Mucosa of stomach (tissue), 1 donor: ENCODE measurements around the gene AMBP.

Experiments
- H3K27me3 ChIP-seq: one replicate; pipeline ENCODE4 v1.7.0; 2013; ENCODE audit warnings: mild to moderate bottlenecking, low read length; ENCODE audit not compliant: control insufficient read depth, insufficient read depth
- H3K36me3 ChIP-seq: one replicate; pipeline ENCODE4 v1.7.0; 2013; ENCODE audit warnings: low read length; ENCODE audit not compliant: control insufficient read depth, insufficient read depth
- H3K4me1 ChIP-seq: one replicate; pipeline ENCODE4 v1.7.0; 2013; ENCODE audit warnings: mild to moderate bottlenecking, low read length; ENCODE audit not compliant: control insufficient read depth, insufficient read depth
- H3K4me3 ChIP-seq: one replicate; pipeline ENCODE4 v1.7.0; 2013; ENCODE audit warnings: low read length
- H3K9ac ChIP-seq: one replicate; pipeline ENCODE4 v1.7.0; 2013; ENCODE audit warnings: mild to moderate bottlenecking, low read length, moderate library complexity
- H3K9me3 ChIP-seq: one replicate; pipeline ENCODE4 v1.7.0; 2013; ENCODE audit warnings: mild to moderate bottlenecking, low read length, moderate library complexity; ENCODE audit not compliant: control insufficient read depth
- donor health status: Pancreatic carcinoma.

AMBP gene

DNA sequence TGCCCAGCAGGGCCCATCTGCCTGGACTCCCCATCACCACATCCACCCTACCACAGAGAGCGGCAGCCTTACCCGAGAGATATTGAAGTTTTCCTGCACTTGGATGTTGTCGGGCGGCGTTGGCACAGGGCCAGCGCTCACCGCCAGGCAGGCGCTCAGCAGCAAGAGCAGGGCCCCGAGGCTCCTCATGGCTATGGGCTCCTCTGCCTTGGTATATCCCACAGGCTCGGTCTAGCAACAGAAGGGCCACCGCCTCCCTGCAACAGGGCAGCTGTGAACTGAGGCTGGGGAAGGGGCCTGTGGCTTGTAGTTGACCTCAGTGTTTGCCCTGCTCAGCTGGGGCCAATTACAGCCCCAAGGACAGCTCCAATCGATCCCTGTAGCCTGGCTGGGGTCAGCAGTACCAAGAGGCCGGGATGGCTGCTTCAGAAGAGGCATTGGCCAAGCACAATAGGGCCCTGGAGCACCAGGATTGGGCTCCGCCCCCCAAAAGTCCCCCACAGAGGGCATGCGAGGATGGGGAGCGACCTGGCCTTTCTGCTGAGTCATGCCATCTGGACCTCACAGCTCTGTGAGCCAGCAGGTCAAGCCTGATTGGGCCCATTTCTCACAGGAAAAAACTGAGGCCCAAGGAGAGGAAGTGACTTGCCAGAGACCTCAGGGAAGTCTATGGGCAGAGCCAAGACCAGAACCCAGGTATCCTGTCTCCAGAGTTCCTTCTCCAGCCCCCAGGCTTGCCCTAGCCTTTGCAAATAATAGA lies at the start of gene AMBP:
Gene AMBP, minus strand, starts transcription at position 280 of the 760 bp plus-strand sequence. Its CDS starts 91 bp downstream, at position 189.
- Histone ChIP-seq H3K9me3 (no peaks in the 10 kb centered on the region), H3K4me1 (peaks cover 54% of the 10 kb centered on the region), H3K9ac (no peak within 1 kb of the TSS), H3K36me3 (no peaks in the 10 kb centered on the region), H3K27me3 (no peaks in the 10 kb centered on the region), H3K4me3 (no peak within 1 kb of the TSS)

DNA sequence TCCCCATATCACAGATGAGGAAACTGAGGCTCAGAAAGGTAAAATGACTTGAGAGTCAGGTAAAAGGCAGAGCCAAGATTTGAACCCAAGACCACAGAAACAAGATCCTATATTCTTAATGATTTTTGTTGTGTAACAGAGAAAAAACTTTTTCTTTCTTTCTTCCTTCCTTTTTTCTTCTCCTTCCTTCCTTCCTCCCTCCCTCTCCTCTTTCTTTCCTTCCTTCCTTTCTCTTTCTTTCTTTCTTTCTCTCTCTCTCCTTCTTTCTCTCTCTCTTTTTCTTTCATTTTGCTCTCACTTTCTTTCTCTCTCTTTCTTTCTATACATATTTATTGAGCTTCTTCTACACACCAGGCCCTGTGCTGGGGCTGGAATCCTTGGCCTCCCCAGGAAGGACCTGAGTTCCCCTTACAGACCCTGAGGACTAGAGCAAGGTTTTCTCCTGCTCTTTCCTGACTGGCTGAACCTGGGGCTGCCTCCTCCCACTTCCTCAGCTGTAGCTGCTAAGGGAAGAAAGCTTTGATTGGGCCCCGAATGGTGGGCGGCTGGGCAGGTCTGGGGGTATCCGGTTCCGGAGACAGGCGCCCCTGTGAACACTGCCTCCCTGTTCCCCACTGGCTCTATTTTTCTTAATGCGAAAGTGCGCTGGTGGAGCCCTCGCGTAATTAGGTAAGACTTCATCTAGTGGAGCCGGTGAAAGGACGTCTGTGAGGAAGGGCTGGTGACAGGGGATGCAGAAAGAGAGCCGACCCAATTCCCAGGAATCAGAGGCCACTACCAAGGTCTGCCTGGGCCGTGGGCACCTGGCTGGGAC lies 48.4 kb upstream of the AMBP start:
- no peaks in the 10 kb centered on the region for H3K9me3 ChIP-seq
- H3K4me3 ChIP-seq: no peak overlapping the region
- no peaks in the 10 kb centered on the region for H3K27me3 ChIP-seq
- no peaks in the 10 kb centered on the region for H3K36me3 ChIP-seq
- H3K9ac ChIP-seq: no peak overlapping the region
- peaks cover 66% of the 10 kb centered on the region for H3K4me1 ChIP-seq

- H3K9me3 ChIP-seq: no peaks in the 10 kb centered on the region
- no peaks in the 10 kb centered on the region for H3K36me3 ChIP-seq
- H3K4me1 ChIP-seq: peaks cover 62% of the 10 kb centered on the region
- H3K4me3 ChIP-seq: no peak overlapping the region
- no peak overlapping the region for H3K9ac ChIP-seq
- no peaks in the 10 kb centered on the region for H3K27me3 ChIP-seq
These were observed 47.4 kb upstream of the AMBP start for GRCh38 chr9:114125476-114126013.

- Histone ChIP-seq H3K9me3 (no peaks in the 10 kb centered on the region), H3K9ac (no peak overlapping the region), H3K27me3 (no peaks in the 10 kb centered on the region), H3K4me1 (peaks cover 64% of the 10 kb centered on the region), H3K36me3 (no peaks in the 10 kb centered on the region), H3K4me3 (no peak overlapping the region)
These were observed 46.8 kb upstream of the AMBP start for GRCh38 chr9:114124666-114125475.

- Histone ChIP-seq H3K36me3 (no peaks in the 10 kb centered on the region), H3K4me1 (peaks cover 63% of the 10 kb centered on the region), H3K27me3 (no peaks in the 10 kb centered on the region), H3K9me3 (no peaks in the 10 kb centered on the region), H3K4me3 (no peak overlapping the region), H3K9ac (no peak overlapping the region)
These were observed 46.0 kb upstream of the AMBP start for GRCh38 chr9:114124138-114124537.

DNA sequence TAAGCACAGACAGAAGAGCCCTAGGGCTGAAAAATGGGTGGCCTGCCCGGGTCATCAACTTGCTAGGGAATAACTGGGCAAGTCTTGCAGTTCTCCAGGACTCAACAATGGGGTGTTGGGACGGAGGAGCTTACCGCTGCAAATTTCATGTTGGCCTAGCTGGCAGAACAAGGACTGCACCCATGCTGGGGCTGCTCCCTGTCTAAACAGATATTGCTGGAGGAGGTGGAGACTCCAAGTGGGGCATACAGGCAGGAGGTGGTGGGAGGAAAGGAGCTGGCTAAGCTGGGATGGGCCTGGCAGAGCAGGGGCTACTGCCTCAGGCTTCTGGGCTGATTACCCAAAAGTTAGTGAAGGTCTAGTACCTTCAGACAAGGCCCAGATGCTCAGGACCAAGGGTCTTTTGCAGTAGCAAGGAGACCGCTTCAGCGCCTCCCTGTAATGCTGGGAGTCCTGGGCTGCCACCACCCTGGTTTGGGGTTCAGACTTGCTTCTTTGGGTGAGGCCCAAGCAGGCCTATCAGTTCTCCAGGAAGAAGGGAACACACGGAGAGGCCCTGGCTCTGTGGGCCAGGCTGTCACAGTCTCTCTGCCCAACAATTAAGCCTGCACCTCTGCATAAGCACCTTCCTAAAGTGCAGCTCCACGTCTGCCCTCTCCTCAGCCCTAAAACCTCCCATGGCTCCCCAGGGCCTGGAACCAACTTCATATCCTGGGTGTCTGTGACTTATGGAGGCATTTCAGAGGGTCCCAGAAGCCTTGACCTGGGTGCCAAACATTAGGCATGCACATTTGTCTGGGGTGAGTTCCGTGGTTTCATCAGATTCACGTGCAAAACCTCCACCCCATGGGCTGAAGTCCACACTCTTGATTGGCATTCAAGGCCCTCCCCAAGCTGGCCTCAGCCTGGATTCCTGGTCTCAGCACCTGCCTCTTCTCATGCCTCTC lies 45.2 kb upstream of the AMBP start:
- peaks cover 66% of the 10 kb centered on the region for H3K4me1 ChIP-seq
- H3K9me3 ChIP-seq: no peaks in the 10 kb centered on the region
- H3K9ac ChIP-seq: peak overlapping the region; percentile 32
- no peaks in the 10 kb centered on the region for H3K27me3 ChIP-seq
- H3K36me3 ChIP-seq: no peaks in the 10 kb centered on the region
- no peak overlapping the region for H3K4me3 ChIP-seq

- no peaks in the 10 kb centered on the region for H3K27me3 ChIP-seq
- peaks cover 75% of the 10 kb centered on the region for H3K4me1 ChIP-seq
- H3K36me3 ChIP-seq: no peaks in the 10 kb centered on the region
- H3K9me3 ChIP-seq: no peaks in the 10 kb centered on the region
- peak overlapping the region; percentile 32 for H3K9ac ChIP-seq
- H3K4me3 ChIP-seq: no peak overlapping the region
These were observed 44.3 kb upstream of the AMBP start for GRCh38 chr9:114122136-114123027.

DNA sequence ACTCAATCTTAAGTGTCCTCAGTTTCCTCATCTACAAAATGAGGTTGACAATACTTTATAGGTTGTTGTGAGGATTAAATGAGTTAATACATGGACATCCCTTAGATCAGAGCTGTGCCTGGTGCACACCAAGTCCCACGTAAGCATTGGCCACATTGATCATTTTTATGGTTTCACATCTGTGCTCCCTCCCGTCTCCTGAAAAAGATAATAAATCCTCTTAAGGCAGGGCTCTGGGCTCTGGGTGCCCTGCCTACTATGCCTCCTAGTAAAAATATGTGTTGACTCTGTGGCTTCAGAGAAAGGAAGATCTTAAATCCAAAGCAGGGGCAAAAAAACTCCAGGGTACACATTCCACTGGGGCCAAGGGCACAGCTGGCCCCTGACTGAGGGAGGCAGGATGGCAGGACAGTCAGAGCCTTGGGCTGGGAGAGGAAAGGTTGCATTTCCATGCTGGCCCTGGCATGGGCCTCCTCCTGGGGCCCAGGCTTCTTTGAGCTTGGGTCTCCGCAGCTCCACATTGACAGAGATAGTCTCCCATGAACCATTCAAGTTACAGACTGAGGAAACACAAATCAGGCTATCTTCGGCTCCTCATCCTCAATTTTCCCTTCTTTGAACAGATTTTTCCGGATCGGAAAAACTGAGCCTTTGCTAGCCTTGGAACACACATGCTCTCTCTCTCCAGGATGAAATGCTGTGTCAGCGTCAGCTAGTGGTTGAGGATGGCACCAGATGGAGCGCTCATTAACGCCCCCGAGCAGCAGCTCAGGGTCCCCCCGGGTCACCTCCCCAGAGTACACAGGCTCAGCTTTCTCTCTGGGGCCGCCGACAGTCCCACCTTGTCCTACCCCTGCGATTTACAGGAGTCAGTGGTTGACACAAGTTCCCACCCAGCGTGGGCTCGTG lies 43.4 kb upstream of the AMBP start:
- no peak overlapping the region for H3K4me3 ChIP-seq
- H3K9me3 ChIP-seq: no peaks in the 10 kb centered on the region
- no peaks in the 10 kb centered on the region for H3K36me3 ChIP-seq
- no peak overlapping the region for H3K9ac ChIP-seq
- H3K4me1 ChIP-seq: peaks cover 79% of the 10 kb centered on the region
- H3K27me3 ChIP-seq: no peaks in the 10 kb centered on the region

DNA sequence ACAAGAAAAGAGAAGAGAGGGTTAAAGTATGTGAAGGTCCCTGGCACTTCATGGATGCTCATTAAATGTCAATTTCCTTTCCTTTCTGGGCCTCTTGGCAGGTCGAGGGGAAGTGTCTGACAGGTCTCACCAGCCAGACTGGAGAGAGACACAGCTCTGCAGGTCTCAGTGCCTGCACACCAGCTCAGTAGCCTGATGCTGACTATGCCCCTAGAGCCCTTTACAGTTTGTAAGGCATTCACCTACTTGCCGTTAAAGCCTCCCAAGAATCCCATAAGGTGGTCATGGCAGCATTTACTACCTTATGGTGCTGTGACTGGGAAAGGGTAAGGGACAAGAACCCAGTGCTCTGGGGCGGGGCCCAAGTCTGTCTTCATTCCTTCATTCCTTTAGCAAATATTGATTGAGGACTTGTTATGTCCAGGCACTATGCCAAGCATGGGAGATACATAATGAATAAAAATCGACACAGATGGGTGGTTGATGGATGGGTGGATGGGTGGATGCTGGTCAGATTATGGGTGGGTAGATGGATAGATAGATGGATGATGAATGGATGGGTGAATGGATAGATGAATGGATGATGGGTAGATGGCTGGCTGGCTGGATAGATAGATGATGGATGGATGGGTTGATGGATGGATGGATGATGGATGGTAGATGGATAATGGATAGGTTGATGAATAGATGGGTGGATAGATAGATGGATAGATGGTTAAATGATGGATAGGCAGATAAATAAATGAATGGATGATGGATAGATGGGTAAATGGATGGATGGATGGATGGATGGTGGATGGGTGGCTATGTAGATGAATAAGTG lies 42.3 kb upstream of the AMBP start:
- H3K4me1 ChIP-seq: peaks cover 81% of the 10 kb centered on the region
- no peak overlapping the region for H3K9ac ChIP-seq
- no peak overlapping the region for H3K4me3 ChIP-seq
- no peaks in the 10 kb centered on the region for H3K27me3 ChIP-seq
- no peaks in the 10 kb centered on the region for H3K9me3 ChIP-seq
- H3K36me3 ChIP-seq: no peaks in the 10 kb centered on the region
